Lower leg skin (tissue), 4 donors: ENCODE measurements around the gene SNRNP70. TPM values are rescaled to one million over a fixed set of nuclear protein-coding genes. Genes with fewer than 3 reads are reported as not detected.

ENCODE experiments used
- DNase-seq, 2 donors: peaks; one replicate each; pipeline ENCODE4 v3.0.0-alpha.2; 2019; ENCODE audit warnings: low spot score in 2 of 2
- H3K4me3 ChIP-seq: fragments of 200-600 bp; sonication (generic); 2 replicates; pipeline ENCODE4 v1.5.1; 2017; ENCODE audit warnings: mild to moderate bottlenecking, low read depth; ENCODE audit not compliant: poor library complexity, severe bottlenecking
- POLR2A ChIP-seq, 2 donors: fragments of 450-650 bp; IDR thresholded peaks; one replicate each; pipeline ENCODE4 v1.6.1; 2016 to 2017; ENCODE audit warnings: antibody characterized with exemption in 2 of 2, mild to moderate bottlenecking in 1 of 2, moderate library complexity in 1 of 2
- WGBS, 2 donors: methylation state at CpG; one replicate each; pipeline ENCODE4 v1.1.5; 2018; 5-methylcytosine and 5-hydroxymethylcytosine counted together
- intact Hi-C: fragments of 100-400 bp; cut with DNase I; formaldehyde crosslinking; loops from one replicate; pipeline ENCODE4 v1.15.0; 2023; ENCODE audit warnings: low total_unique reads
- total RNA-seq, 4 donors: library from RNA; depleted of rRNA; stranded (reverse); fragments of >200 nt; gene quantifications; one replicate each; pipeline ENCODE4 v1.1.0, GENCODE V29; 2016
- TF ChIP-seq, protein P1 (sequence below), 3 donors: fragments of 450-650 bp; IDR thresholded peaks; one replicate each; pipeline ENCODE4 v1.5.1; 2016; ENCODE audit warnings: antibody characterized with exemption in 3 of 3, mild to moderate bottlenecking in 3 of 3, moderate library complexity in 2 of 3

The SNRNP70 gene
- total RNA-seq, 4 donors from 2014 or later = 172 to 375 (median 285) TPM

GRCh38 chr19:49130325-49130724, 45.1 kb downstream of the SNRNP70 start:
- no peak overlapping the region for H3K4me3 ChIP-seq
- 66 to 73% methylated on average over 20 to 21 of the region's 24 CpGs for WGBS, 2 donors
- DNase-seq = no peak
- TF ChIP-seq, protein P1, sequence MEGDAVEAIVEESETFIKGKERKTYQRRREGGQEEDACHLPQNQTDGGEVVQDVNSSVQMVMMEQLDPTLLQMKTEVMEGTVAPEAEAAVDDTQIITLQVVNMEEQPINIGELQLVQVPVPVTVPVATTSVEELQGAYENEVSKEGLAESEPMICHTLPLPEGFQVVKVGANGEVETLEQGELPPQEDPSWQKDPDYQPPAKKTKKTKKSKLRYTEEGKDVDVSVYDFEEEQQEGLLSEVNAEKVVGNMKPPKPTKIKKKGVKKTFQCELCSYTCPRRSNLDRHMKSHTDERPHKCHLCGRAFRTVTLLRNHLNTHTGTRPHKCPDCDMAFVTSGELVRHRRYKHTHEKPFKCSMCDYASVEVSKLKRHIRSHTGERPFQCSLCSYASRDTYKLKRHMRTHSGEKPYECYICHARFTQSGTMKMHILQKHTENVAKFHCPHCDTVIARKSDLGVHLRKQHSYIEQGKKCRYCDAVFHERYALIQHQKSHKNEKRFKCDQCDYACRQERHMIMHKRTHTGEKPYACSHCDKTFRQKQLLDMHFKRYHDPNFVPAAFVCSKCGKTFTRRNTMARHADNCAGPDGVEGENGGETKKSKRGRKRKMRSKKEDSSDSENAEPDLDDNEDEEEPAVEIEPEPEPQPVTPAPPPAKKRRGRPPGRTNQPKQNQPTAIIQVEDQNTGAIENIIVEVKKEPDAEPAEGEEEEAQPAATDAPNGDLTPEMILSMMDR (IDR thresholded peaks at IDR 0.05) = no peak
- no peak for TF ChIP-seq POLR2A (IDR thresholded peaks at IDR 0.05)
- intact Hi-C loops = no loop called here

DNA sequence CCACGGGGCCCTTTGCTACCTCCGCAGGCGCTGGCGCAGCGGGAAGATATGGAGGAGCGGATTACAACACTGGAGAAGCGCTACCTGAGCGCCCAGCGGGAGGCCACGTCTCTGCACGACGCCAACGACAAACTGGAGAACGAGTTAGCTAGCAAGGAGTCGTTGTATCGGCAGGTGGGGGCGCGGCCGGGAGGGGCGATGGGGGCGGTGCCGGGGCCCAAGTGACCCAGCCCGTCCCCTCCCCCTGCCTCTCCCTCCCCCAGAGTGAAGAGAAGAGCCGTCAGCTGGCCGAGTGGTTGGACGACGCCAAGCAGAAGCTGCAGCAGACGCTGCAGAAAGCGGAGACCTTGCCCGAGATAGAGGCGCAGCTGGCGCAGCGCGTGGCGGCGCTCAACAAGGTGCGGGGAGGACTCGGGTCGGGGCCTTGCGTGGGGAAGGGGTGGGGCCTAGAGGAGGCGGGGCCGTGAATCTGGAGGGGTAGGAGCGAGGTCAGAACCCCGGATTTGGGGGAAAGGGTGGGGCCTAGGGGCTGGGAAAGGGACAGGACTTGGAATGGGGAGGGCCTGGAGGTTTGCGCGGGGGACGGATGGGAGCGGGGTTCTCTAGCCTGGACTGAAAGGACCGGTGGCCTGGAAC, 47.8 kb downstream of the SNRNP70 start:
- DNase-seq = no peak
- TF ChIP-seq POLR2A (IDR thresholded peaks at IDR 0.05) = no peak
- intact Hi-C loops = no loop called here
- H3K4me3 ChIP-seq = no peak overlapping the region
- WGBS, 2 donors = 44 to 58% methylated on average over 24 to 47 of the region's 49 CpGs

GRCh38 chr19:49133621-49134454, 48.6 kb downstream of the SNRNP70 start:
- peak in 1 of 2 donors; percentile 60 for DNase-seq
- TF ChIP-seq POLR2A (IDR thresholded peaks at IDR 0.05) = no peak
- TF ChIP-seq, protein P1 (IDR thresholded peaks at IDR 0.05) = no peak

GRCh38 chr19:49135686-49136085, 50.4 kb downstream of the SNRNP70 start:
- no peak overlapping the region for H3K4me3 ChIP-seq

More at GRCh38 chr19:49133621-49134454, 48.6 kb downstream of the SNRNP70 start:
- H3K4me3 ChIP-seq = no peak overlapping the region
- 52 to 62% methylated on average over 42 of the region's 42 CpGs for WGBS, 2 donors
- intact Hi-C loops = no loop called here

GRCh38 chr19:49136771-49137171, 51.5 kb downstream of the SNRNP70 start:
- intact Hi-C loops = no loop called here
- TF ChIP-seq, protein P1 (IDR thresholded peaks at IDR 0.05) = no peak
- TF ChIP-seq POLR2A (IDR thresholded peaks at IDR 0.05) = no peak
- WGBS, 2 donors = 79 to 80% methylated on average over 10 of the region's 10 CpGs
- no peak overlapping the region for H3K4me3 ChIP-seq
- no peak for DNase-seq

More at GRCh38 chr19:49135686-49136085, 50.4 kb downstream of the SNRNP70 start:
- TF ChIP-seq, protein P1 (IDR thresholded peaks at IDR 0.05) = no peak
- no peak for TF ChIP-seq POLR2A (IDR thresholded peaks at IDR 0.05)
- WGBS, 2 donors = 86 to 94% methylated on average over 5 of the region's 5 CpGs
- intact Hi-C loops = no loop called here
- DNase-seq = no peak

- DNase-seq = no peak
- 79 to 81% methylated on average over 7 of the region's 7 CpGs for WGBS, 2 donors
- TF ChIP-seq, protein P1 (IDR thresholded peaks at IDR 0.05) = no peak
- TF ChIP-seq POLR2A (IDR thresholded peaks at IDR 0.05) = no peak
Measured at GRCh38 chr19:49140951-49141350, 55.7 kb downstream of the SNRNP70 start.

More at GRCh38 chr19:49140951-49141350, 55.7 kb downstream of the SNRNP70 start:
- no peak overlapping the region for H3K4me3 ChIP-seq
- intact Hi-C loops = loop anchor here (10.0 kb wide), 1 partner anchor 146 kb away; the partner anchor contains the start of genes GYS1 and RUVBL2
